ENCODE results near the gene PRKAB1. TPM values are rescaled to one million over a fixed set of nuclear protein-coding genes. Genes with fewer than 3 reads are reported as not detected.
"Not testable (repeated sequence)": the region's sequence is repeated elsewhere in the genome, so short reads cannot be mapped to it uniquely, and the experiment has no call there.

Gene PRKAB1, protein sequence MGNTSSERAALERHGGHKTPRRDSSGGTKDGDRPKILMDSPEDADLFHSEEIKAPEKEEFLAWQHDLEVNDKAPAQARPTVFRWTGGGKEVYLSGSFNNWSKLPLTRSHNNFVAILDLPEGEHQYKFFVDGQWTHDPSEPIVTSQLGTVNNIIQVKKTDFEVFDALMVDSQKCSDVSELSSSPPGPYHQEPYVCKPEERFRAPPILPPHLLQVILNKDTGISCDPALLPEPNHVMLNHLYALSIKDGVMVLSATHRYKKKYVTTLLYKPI
- 25.8 TPM for polyA plus RNA-seq (2013, experiment 1 of 2)
- polyA plus RNA-seq (2013, experiment 2 of 2): 28.6 TPM

DNA sequence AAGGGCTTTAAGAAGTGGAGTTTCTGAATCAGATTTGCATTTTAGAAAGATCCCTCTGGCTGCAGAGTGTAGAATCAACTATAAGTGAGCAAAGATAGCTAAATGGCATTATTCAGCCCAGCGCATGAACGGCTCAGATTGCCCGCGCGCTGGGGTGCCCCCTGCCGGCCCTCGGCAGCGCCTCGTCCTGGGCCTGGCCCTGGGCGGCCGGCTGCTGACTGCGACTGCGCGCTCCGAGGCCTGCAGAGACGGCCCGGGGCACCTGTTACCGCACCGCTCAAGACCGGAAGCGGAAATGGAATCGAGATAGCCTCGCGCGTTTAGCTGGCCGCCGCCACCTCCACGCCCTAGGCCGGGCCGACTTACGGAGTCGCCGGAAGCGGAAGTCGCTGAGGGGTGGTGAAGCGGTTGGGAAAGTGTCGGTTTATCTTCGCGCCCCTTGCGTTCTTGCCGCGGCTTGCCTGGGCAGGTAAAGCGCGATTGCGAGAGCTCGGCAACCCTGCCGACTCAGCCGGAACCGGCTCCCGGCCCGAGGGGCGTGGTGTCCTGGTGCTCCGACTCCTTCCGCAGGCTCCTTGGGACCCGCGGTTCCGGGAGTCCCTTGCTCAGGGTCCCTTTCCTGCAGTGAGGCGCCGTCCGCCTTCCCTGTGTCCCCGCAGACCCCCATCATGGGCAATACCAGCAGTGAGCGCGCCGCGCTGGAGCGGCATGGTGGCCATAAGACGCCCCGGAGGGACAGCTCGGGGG, at the start of gene PRKAB1:
PRKAB1 (plus strand) TSS at position 557 of the 747 bp plus-strand sequence; CDS start at position 669, 112 bp downstream.
- H3K23ac ChIP-seq (ENCODE audit: low read depth, low read length, poor library complexity): peak within 1 kb of the TSS; percentile 98
- peak within 1 kb of the TSS; percentile 75 to 96 for H3K4me3 ChIP-seq (ENCODE audit: low read length in 2 of 2)
- peak within 1 kb of the TSS; percentile 88 for H3K27ac ChIP-seq (replicated peaks; ENCODE audit: low read length)
- no peak within 1 kb of the TSS for H2BK15ac ChIP-seq (ENCODE audit: low read length)
- peak within 1 kb of the TSS; percentile 88 for H2AFZ ChIP-seq (ENCODE audit: low read length)
- no peak within 1 kb of the TSS for H2BK5ac ChIP-seq (ENCODE audit: low read length)
- H2AK5ac ChIP-seq (ENCODE audit: low read depth, low read length): no peak within 1 kb of the TSS
- WGBS, 2 donors (ENCODE audit: extremely low coverage in 2 of 2, insufficient read length in 2 of 2, insufficient replicate concordance in 1 of 2): no CpG with 5 or more reads among the region's 69 CpGs
- peak within 1 kb of the TSS; percentile 76 for H3K4me2 ChIP-seq (ENCODE audit: insufficient read depth, low read length, poor library complexity, severe bottlenecking)
- no peak within 1 kb of the TSS for H2BK12ac ChIP-seq (ENCODE audit: low read length)
- no peaks in the 10 kb centered on the region for H3K4me1 ChIP-seq (ENCODE audit: control insufficient read depth in 2 of 2, insufficient read depth in 1 of 2, low read depth in 1 of 2, low read length in 2 of 2)
- peak within 1 kb of the TSS; percentile 82 for H3K9ac ChIP-seq (ENCODE audit: low read depth, low read length, poor library complexity)
- peak within 1 kb of the TSS; percentile 75 for H3K14ac ChIP-seq (ENCODE audit: low read length)
- no peak within 1 kb of the TSS for H2BK120ac ChIP-seq (ENCODE audit: low read depth, low read length)
- DNase-seq (ENCODE audit: low spot score): peak; percentile 93
- H3K27me3 ChIP-seq (ENCODE audit: control insufficient read depth in 3 of 3, insufficient read depth in 3 of 3, low read depth in 1 of 3, low read length in 3 of 3): no peaks in the 10 kb centered on the region
- H3K36me3 ChIP-seq (replicated peaks in 1 of 2; ENCODE audit: control insufficient read depth in 2 of 2, insufficient read depth in 2 of 2, low read length in 2 of 2): peaks cover 7 to 33% of the 10 kb centered on the region in 2 donors
- no peaks in the 10 kb centered on the region for H3K79me1 ChIP-seq (ENCODE audit: low read depth, low read length)
- no peaks in the 10 kb centered on the region for H3K9me3 ChIP-seq (replicated peaks in 1 of 2; ENCODE audit: control insufficient read depth in 2 of 2, insufficient read depth in 1 of 2, low read depth in 1 of 2, low read length in 2 of 2)
- H3K4ac ChIP-seq (ENCODE audit: low read length): no peak within 1 kb of the TSS
- peak within 1 kb of the TSS; percentile 66 for H3K18ac ChIP-seq (ENCODE audit: low read length)
- peak within 1 kb of the TSS; percentile 54 for H4K8ac ChIP-seq (ENCODE audit: low read depth, low read length)
- H4K91ac ChIP-seq (ENCODE audit: low read depth, low read length, poor library complexity): no peak within 1 kb of the TSS

DNA sequence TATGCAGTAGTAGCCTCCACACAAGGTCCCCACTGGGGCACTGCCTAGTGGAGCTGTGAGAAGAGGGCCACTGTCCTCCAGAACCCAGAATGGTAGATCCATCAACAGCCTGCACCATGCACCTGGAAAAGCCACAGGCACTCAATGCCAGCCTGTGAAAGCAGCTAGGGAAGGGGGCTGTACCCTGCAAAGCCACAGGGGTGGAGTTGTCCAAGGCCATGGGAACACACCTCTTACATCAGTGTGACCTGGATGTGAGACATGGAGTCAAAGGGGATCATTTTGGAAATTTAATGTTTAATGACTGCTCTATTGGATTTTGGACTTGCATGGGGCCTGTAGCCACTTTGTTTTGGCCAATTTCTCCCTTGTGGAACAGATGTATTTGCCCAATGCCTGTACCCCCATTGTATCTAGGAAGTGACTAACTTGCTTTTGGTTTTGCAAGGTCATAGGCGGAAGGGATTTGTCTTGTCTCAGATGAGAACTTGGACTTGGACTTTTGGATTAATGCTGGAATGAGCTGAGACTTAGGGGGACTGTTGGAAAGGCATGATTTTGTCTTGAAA, 49.5 kb upstream of the PRKAB1 start:
- H3K23ac ChIP-seq (ENCODE audit: low read depth, low read length, poor library complexity); H3K27ac ChIP-seq (replicated peaks; ENCODE audit: low read length); H3K27me3 ChIP-seq (ENCODE audit: control insufficient read depth in 3 of 3, insufficient read depth in 3 of 3, low read depth in 1 of 3, low read length in 3 of 3); H2BK15ac ChIP-seq (ENCODE audit: low read length); H3K9ac ChIP-seq (ENCODE audit: low read depth, low read length, poor library complexity); H3K14ac ChIP-seq (ENCODE audit: low read length); H2BK5ac ChIP-seq (ENCODE audit: low read length); H2AK5ac ChIP-seq (ENCODE audit: low read depth, low read length); H3K18ac ChIP-seq (ENCODE audit: low read length); H2AFZ ChIP-seq (ENCODE audit: low read length); H4K8ac ChIP-seq (ENCODE audit: low read depth, low read length); H3K36me3 ChIP-seq (replicated peaks in 1 of 2; ENCODE audit: control insufficient read depth in 2 of 2, insufficient read depth in 2 of 2, low read length in 2 of 2); H2BK120ac ChIP-seq (ENCODE audit: low read depth, low read length); H3K4ac ChIP-seq (ENCODE audit: low read length); H3K9me3 ChIP-seq (replicated peaks in 1 of 2; ENCODE audit: control insufficient read depth in 2 of 2, insufficient read depth in 1 of 2, low read depth in 1 of 2, low read length in 2 of 2); H3K4me3 ChIP-seq (ENCODE audit: low read length in 2 of 2); H2BK12ac ChIP-seq (ENCODE audit: low read length); DNase-seq (ENCODE audit: low spot score); H4K91ac ChIP-seq (ENCODE audit: low read depth, low read length, poor library complexity); H3K4me1 ChIP-seq (ENCODE audit: control insufficient read depth in 2 of 2, insufficient read depth in 1 of 2, low read depth in 1 of 2, low read length in 2 of 2); H3K4me2 ChIP-seq (ENCODE audit: insufficient read depth, low read length, poor library complexity, severe bottlenecking); H3K79me1 ChIP-seq (ENCODE audit: low read depth, low read length): not testable (repeated sequence)
- WGBS, 2 donors (ENCODE audit: extremely low coverage in 2 of 2, insufficient read length in 2 of 2, insufficient replicate concordance in 1 of 2): no CpG with 5 or more reads among the region's 1 CpG

DNA sequence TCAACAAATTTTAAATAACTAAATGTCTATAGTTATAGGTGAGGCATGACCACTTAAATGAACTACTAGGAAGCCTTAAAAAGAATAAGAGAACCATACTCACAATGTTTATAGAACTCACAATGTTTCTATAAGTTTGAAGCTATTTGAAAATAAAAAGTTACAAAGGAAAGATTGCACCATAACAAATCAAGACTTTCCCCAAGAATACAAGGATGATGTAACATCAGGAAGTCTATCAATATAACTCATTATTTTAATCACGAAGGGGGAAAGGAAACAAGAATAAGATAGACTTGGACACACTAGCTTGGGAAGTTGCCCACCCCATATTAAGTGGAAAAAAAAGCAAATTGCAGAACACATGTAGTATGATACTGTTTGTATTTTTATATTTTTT, 47.4 kb upstream of the PRKAB1 start:
- Histone ChIP-seq H3K4me3 (ENCODE audit: low read length in 2 of 2) (no peak overlapping the region), H2BK12ac (ENCODE audit: low read length) (no peak overlapping the region), H3K79me1 (ENCODE audit: low read depth, low read length) (no peaks in the 10 kb centered on the region), H4K8ac (ENCODE audit: low read depth, low read length) (no peak overlapping the region), H3K18ac (ENCODE audit: low read length) (no peak overlapping the region), H3K14ac (ENCODE audit: low read length) (no peak overlapping the region), H2BK120ac (ENCODE audit: low read depth, low read length) (no peak overlapping the region), H3K27me3 (ENCODE audit: control insufficient read depth in 3 of 3, insufficient read depth in 3 of 3, low read depth in 1 of 3, low read length in 3 of 3) (peaks cover 0 to 7% (median 0%) of the 10 kb centered on the region in 3 experiments), H2BK15ac (ENCODE audit: low read length) (no peak overlapping the region), H3K4me2 (ENCODE audit: insufficient read depth, low read length, poor library complexity, severe bottlenecking) (no peak overlapping the region), H4K91ac (ENCODE audit: low read depth, low read length, poor library complexity) (no peak overlapping the region), H3K4ac (ENCODE audit: low read length) (no peak overlapping the region), H3K36me3 (replicated peaks in 1 of 2; ENCODE audit: control insufficient read depth in 2 of 2, insufficient read depth in 2 of 2, low read length in 2 of 2) (no peaks in the 10 kb centered on the region), H2AFZ (ENCODE audit: low read length) (no peak overlapping the region), H3K23ac (ENCODE audit: low read depth, low read length, poor library complexity) (no peak overlapping the region), H3K9me3 (replicated peaks in 1 of 2; ENCODE audit: control insufficient read depth in 2 of 2, insufficient read depth in 1 of 2, low read depth in 1 of 2, low read length in 2 of 2) (no peaks in the 10 kb centered on the region), H2BK5ac (ENCODE audit: low read length) (no peak overlapping the region), H3K27ac (replicated peaks; ENCODE audit: low read length) (no peak overlapping the region), H3K4me1 (ENCODE audit: control insufficient read depth in 2 of 2, insufficient read depth in 1 of 2, low read depth in 1 of 2, low read length in 2 of 2) (no peaks in the 10 kb centered on the region), H2AK5ac (ENCODE audit: low read depth, low read length) (no peak overlapping the region), H3K9ac (ENCODE audit: low read depth, low read length, poor library complexity) (no peak overlapping the region)
- WGBS, 2 donors (ENCODE audit: extremely low coverage in 2 of 2, insufficient read length in 2 of 2, insufficient replicate concordance in 1 of 2): no CpG with 5 or more reads among the region's 1 CpG
- no peak for DNase-seq (ENCODE audit: low spot score)

DNA sequence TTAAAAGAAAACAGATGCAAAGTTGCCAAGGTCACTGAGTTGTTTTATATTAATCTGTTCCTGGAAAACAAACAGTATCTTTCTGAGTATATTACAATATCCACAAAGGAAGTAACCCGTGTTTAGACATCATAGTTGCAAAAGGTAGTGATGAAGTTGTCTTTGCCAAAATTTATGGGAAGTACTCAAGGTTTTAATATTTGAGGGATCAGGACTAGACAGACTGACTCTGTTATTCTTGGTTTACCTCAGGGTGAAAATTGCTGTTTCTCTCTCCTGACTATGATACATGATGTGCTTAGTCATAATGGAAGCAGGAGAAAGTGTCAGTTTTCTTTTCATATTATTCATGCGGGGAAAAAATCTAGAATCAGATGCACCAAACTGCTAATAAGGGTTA, 46.1 kb upstream of the PRKAB1 start:
- Histone ChIP-seq H3K4me2 (ENCODE audit: insufficient read depth, low read length, poor library complexity, severe bottlenecking) (no peak overlapping the region), H2BK120ac (ENCODE audit: low read depth, low read length) (no peak overlapping the region), H3K9ac (ENCODE audit: low read depth, low read length, poor library complexity) (no peak overlapping the region), H3K4ac (ENCODE audit: low read length) (no peak overlapping the region), H3K9me3 (replicated peaks in 1 of 2; ENCODE audit: control insufficient read depth in 2 of 2, insufficient read depth in 1 of 2, low read depth in 1 of 2, low read length in 2 of 2) (no peaks in the 10 kb centered on the region), H3K79me1 (ENCODE audit: low read depth, low read length) (no peaks in the 10 kb centered on the region), H2AFZ (ENCODE audit: low read length) (no peak overlapping the region), H3K27me3 (ENCODE audit: control insufficient read depth in 3 of 3, insufficient read depth in 3 of 3, low read depth in 1 of 3, low read length in 3 of 3) (peaks cover 0 to 7% (median 0%) of the 10 kb centered on the region in 3 experiments), H3K4me3 (ENCODE audit: low read length in 2 of 2) (no peak overlapping the region), H2BK15ac (ENCODE audit: low read length) (no peak overlapping the region), H3K23ac (ENCODE audit: low read depth, low read length, poor library complexity) (no peak overlapping the region), H2BK5ac (ENCODE audit: low read length) (no peak overlapping the region), H2BK12ac (ENCODE audit: low read length) (no peak overlapping the region), H3K27ac (replicated peaks; ENCODE audit: low read length) (no peak overlapping the region), H3K36me3 (replicated peaks in 1 of 2; ENCODE audit: control insufficient read depth in 2 of 2, insufficient read depth in 2 of 2, low read length in 2 of 2) (no peaks in the 10 kb centered on the region), H3K14ac (ENCODE audit: low read length) (no peak overlapping the region), H3K18ac (ENCODE audit: low read length) (no peak overlapping the region), H4K91ac (ENCODE audit: low read depth, low read length, poor library complexity) (no peak overlapping the region), H3K4me1 (ENCODE audit: control insufficient read depth in 2 of 2, insufficient read depth in 1 of 2, low read depth in 1 of 2, low read length in 2 of 2) (no peaks in the 10 kb centered on the region), H4K8ac (ENCODE audit: low read depth, low read length) (no peak overlapping the region), H2AK5ac (ENCODE audit: low read depth, low read length) (no peak overlapping the region)
- no CpG with 5 or more reads among the region's 2 CpGs for WGBS, 2 donors (ENCODE audit: extremely low coverage in 2 of 2, insufficient read length in 2 of 2, insufficient replicate concordance in 1 of 2)
- DNase-seq (ENCODE audit: low spot score): no peak

Measured in neuronal stem cell (in vitro differentiated cells).